ENCODE data around the gene KDM3A.

DNA sequence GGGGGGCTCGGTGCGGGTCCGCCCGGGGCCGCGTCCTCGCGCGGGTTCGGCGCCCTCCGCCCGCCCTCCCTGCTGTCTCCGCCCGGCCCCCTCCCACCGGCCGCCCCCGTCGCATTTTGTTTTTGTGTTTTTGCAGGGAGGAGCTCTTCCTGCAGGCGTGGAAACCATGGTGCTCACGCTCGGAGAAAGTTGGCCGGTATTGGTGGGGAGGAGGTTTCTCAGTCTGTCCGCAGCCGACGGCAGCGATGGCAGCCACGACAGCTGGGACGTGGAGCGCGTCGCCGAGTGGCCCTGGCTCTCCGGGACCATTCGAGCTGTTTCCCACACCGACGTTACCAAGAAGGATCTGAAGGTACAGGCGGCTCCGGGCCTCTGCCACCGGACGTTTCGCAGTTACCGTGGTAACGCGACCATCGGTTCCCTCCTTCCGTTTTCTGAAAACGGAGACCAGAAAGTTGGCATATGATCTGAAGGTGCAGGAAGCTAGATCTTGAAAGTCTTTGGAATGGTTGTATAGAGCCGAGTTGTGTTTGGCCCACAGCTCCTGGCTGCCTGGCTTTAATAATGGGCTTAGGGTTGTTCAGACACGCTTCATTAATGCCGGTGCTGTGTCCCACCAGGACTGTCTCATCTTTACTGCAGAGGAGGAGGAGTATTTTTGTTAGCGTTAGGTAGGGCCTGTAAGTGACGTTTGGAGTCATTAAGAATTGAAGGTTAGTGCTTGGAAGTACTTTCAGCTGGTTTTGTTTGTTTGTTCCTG, 891 bp downstream of the KDM3A start:
- no peak for TF ChIP-seq CTCF (IDR thresholded peaks at IDR 0.05 in 2 of 3, conservative IDR thresholded peaks at IDR 0.05 in 1 of 3; ENCODE audit: borderline replicate concordance in 1 of 3, insufficient read depth in 1 of 3, low read depth in 2 of 3, low read length in 2 of 3)
- no peak for TF ChIP-seq POLR2A (IDR thresholded peaks at IDR 0.05; ENCODE audit: borderline replicate concordance, extremely low read depth, insufficient read depth, insufficient read length)
- TF ChIP-seq RAD21 (IDR thresholded peaks at IDR 0.05; ENCODE audit: low read depth) = no peak
- no peak; the same call in 1 of the 2 replicates for TF ChIP-seq POLR2AphosphoS5 (IDR thresholded peaks at IDR 0.05; ENCODE audit: low read depth, low read length)
- TF ChIP-seq ATF3 (IDR thresholded peaks at IDR 0.05) = no peak
- no peak for TF ChIP-seq EZH2 (IDR thresholded peaks at IDR 0.05)
- TF ChIP-seq SP1 (IDR thresholded peaks at IDR 0.05; ENCODE audit: low read depth) = 0 out of 2 replicates have a peak, but pooled peaks have one; percentile 3
- no peak for TF ChIP-seq SIN3A (IDR thresholded peaks at IDR 0.05; ENCODE audit: low read depth)
- TF ChIP-seq ELF1 (IDR thresholded peaks at IDR 0.05; ENCODE audit: borderline replicate concordance, low read depth) = no peak
- TF ChIP-seq CEBPB (IDR thresholded peaks at IDR 0.05; ENCODE audit: low read depth) = no peak
- no peak for TF ChIP-seq ZNF274 (IDR thresholded peaks at IDR 0.05; ENCODE audit: low read depth, low read length)
